NCI-H2196 treated with DMSO at 0.1 percent for 48 hours (cell line): ENCODE results near the gene ITGA2.
"Not testable (repeated sequence)": the region's sequence is repeated elsewhere in the genome, so short reads cannot be mapped to it uniquely, and the experiment has no call there.

Experiments used
- DNase-seq: peaks from one replicate; lab custom pipeline; 2025; ENCODE audit not compliant: unreplicated experiment; lab: John Stamatoyannopoulos, UW

ITGA2 gene

GRCh38 chr5:53095931-53096525, 106.9 kb downstream of the ITGA2 start:
- DNase-seq, result no peak

GRCh38 chr5:53099546-53099945, 110.4 kb downstream of the ITGA2 start:
- DNase-seq, result no peak

GRCh38 chr5:53100606-53101005, 111.5 kb downstream of the ITGA2 start:
- no peak for DNase-seq

GRCh38 chr5:53105611-53106300, 116.6 kb downstream of the ITGA2 start:
- no peak for DNase-seq

- no peak for DNase-seq
Observed at GRCh38 chr5:53109056-53109442, 119.9 kb downstream of the ITGA2 start.

- DNase-seq, result peak; percentile 38
Observed at GRCh38 chr5:53109443-53110127, 120.4 kb downstream of the ITGA2 start, which contains the start of gene MOCS2. MOCS2 (minus strand) TSS chr5:53109757; CDS start chr5:53107174, 2,583 bp downstream.

- DNase-seq, result no peak
Observed at GRCh38 chr5:53110156-53110555, 121.0 kb downstream of the ITGA2 start.

- no peak for DNase-seq
Observed at GRCh38 chr5:53111139-53111538, 122.0 kb downstream of the ITGA2 start.

- DNase-seq, result not testable (repeated sequence)
Observed at GRCh38 chr5:53112307-53112706, 123.2 kb downstream of the ITGA2 start.

GRCh38 chr5:53112909-53113308, 123.8 kb downstream of the ITGA2 start:
- no peak for DNase-seq

- no peak for DNase-seq
Observed at GRCh38 chr5:53113947-53114346, 124.8 kb downstream of the ITGA2 start.

- no peak for DNase-seq
Observed at GRCh38 chr5:53114988-53115387, 125.8 kb downstream of the ITGA2 start.

- no peak for DNase-seq
Observed at GRCh38 chr5:53116597-53116996, 127.4 kb downstream of the ITGA2 start.

- no peak for DNase-seq
Observed at GRCh38 chr5:53118879-53119278, 129.7 kb downstream of the ITGA2 start.

- no peak for DNase-seq
Observed at GRCh38 chr5:53120165-53120564, 131.0 kb downstream of the ITGA2 start.

- no peak for DNase-seq
Observed at GRCh38 chr5:53123702-53124101, 134.6 kb downstream of the ITGA2 start.

GRCh38 chr5:53126521-53126920, 137.4 kb downstream of the ITGA2 start:
- DNase-seq, result no peak

- DNase-seq, result no peak
Observed at GRCh38 chr5:53127107-53127506, 138.0 kb downstream of the ITGA2 start.

- no peak for DNase-seq
Observed at GRCh38 chr5:53128481-53128880, 139.3 kb downstream of the ITGA2 start.

- no peak for DNase-seq
Observed at GRCh38 chr5:53130266-53130665, 141.1 kb downstream of the ITGA2 start.

- DNase-seq, result no peak
Observed at GRCh38 chr5:53133020-53133419, 143.9 kb downstream of the ITGA2 start.
